ENCODE measurements around the gene ZNF865. TPM values are rescaled to one million over a fixed set of nuclear protein-coding genes. Genes with fewer than 3 reads are reported as not detected.

The ZNF865 gene
- total and polyA plus RNA-seq, 2 donors (not counting 1 experiment from before 2014, with no cell fraction given): 1.2 TPM

DNA sequence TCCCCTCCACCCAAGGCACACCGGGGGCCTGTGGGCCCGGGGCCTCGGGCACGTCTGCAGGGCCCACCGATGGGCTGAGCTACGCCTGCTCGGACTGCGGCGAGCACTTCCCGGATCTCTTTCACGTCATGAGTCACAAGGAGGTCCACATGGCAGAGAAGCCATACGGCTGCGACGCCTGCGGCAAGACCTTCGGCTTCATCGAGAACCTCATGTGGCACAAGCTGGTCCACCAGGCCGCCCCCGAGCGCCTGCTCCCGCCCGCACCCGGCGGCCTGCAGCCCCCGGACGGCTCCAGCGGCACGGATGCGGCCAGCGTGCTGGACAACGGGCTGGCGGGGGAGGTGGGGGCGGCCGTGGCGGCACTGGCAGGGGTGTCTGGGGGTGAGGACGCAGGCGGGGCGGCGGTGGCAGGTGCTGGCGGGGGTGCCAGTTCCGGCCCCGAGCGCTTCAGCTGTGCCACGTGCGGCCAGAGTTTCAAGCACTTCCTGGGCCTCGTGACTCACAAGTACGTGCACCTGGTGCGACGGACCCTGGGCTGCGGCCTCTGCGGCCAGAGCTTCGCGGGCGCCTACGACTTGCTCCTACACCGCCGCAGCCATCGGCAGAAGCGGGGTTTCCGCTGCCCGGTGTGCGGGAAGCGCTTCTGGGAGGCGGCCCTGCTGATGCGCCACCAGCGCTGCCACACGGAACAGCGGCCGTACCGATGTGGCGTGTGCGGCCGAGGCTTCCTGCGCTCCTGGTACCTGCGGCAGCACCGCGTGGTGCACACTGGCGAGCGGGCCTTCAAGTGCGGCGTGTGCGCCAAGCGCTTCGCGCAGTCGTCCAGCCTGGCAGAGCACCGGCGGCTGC, 10.3 kb downstream of the ZNF865 start:
- Histone ChIP-seq H3K4me2 (ENCODE audit: extremely low read depth, insufficient read depth, low read length) (no peak overlapping the region), H2AFZ (ENCODE audit: low read length) (no peak overlapping the region), H3K27me3 (ENCODE audit: control insufficient read depth, insufficient read depth, low read length) (no peaks in the 10 kb centered on the region), H3K27ac (ENCODE audit: insufficient read depth, low read length) (no peak overlapping the region), H3K9ac (ENCODE audit: insufficient read depth, low read length) (no peak overlapping the region), H4K20me1 (ENCODE audit: control insufficient read depth, extremely low read depth, insufficient read depth, low read length) (no peaks in the 10 kb centered on the region), H3K9me3 (ENCODE audit: control insufficient read depth, insufficient read depth, low read depth, low read length) (no peaks in the 10 kb centered on the region), H3K79me2 (ENCODE audit: control insufficient read depth, insufficient read depth, low read length) (peaks cover 3% of the 10 kb centered on the region), H3K36me3 (ENCODE audit: control insufficient read depth, insufficient read depth, low read length) (peaks cover 25% of the 10 kb centered on the region), H3K4me1 (ENCODE audit: control insufficient read depth, extremely low read depth, insufficient read depth, low read length) (peaks cover 3% of the 10 kb centered on the region), H3K4me3 (replicated peaks in 1 of 4; ENCODE audit: control extremely low read depth in 1 of 4, insufficient read depth in 1 of 4, low read depth in 3 of 4, low read length in 4 of 4) (no peak overlapping the region)
- no peak for DNase-seq (ENCODE audit: low read depth in 2 of 2)
- TF ChIP-seq EZH2 (IDR thresholded peaks at IDR 0.05; ENCODE audit: low read length, missing control alignments): no peak
- TF ChIP-seq, protein P1, sequence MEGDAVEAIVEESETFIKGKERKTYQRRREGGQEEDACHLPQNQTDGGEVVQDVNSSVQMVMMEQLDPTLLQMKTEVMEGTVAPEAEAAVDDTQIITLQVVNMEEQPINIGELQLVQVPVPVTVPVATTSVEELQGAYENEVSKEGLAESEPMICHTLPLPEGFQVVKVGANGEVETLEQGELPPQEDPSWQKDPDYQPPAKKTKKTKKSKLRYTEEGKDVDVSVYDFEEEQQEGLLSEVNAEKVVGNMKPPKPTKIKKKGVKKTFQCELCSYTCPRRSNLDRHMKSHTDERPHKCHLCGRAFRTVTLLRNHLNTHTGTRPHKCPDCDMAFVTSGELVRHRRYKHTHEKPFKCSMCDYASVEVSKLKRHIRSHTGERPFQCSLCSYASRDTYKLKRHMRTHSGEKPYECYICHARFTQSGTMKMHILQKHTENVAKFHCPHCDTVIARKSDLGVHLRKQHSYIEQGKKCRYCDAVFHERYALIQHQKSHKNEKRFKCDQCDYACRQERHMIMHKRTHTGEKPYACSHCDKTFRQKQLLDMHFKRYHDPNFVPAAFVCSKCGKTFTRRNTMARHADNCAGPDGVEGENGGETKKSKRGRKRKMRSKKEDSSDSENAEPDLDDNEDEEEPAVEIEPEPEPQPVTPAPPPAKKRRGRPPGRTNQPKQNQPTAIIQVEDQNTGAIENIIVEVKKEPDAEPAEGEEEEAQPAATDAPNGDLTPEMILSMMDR (conservative IDR thresholded peaks at IDR 0.05 in 1 of 2, IDR thresholded peaks at IDR 0.05 in 1 of 2; ENCODE audit: low read depth in 1 of 2, low read length in 2 of 2): no peak

DNA sequence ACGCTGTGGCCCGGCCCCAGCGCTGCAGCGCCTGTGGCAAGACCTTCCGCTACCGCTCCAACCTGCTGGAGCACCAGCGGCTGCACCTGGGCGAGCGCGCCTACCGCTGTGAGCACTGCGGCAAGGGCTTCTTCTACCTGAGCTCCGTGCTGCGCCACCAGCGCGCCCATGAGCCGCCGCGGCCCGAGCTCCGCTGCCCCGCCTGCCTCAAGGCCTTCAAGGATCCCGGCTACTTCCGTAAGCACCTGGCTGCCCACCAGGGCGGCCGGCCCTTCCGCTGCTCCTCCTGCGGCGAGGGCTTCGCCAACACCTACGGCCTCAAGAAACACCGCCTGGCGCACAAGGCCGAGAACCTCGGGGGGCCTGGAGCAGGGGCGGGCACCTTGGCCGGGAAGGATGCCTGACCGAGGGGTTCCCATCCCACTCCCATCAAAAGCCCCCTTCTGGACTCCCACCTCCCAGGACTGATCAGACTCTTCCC, 11.0 kb downstream of the ZNF865 start:
- H3K27ac ChIP-seq (ENCODE audit: insufficient read depth, low read length): no peak overlapping the region
- H3K4me1 ChIP-seq (ENCODE audit: control insufficient read depth, extremely low read depth, insufficient read depth, low read length): peaks cover 3% of the 10 kb centered on the region
- no peak overlapping the region for H3K9ac ChIP-seq (ENCODE audit: insufficient read depth, low read length)
- H2AFZ ChIP-seq (ENCODE audit: low read length): no peak overlapping the region
- no peaks in the 10 kb centered on the region for H3K9me3 ChIP-seq (ENCODE audit: control insufficient read depth, insufficient read depth, low read depth, low read length)
- TF ChIP-seq, protein P1 (conservative IDR thresholded peaks at IDR 0.05 in 1 of 2, IDR thresholded peaks at IDR 0.05 in 1 of 2; ENCODE audit: low read depth in 1 of 2, low read length in 2 of 2): no peak
- TF ChIP-seq EZH2 (IDR thresholded peaks at IDR 0.05; ENCODE audit: low read length, missing control alignments): no peak
- peaks cover 28% of the 10 kb centered on the region for H3K36me3 ChIP-seq (ENCODE audit: control insufficient read depth, insufficient read depth, low read length)
- no peaks in the 10 kb centered on the region for H4K20me1 ChIP-seq (ENCODE audit: control insufficient read depth, extremely low read depth, insufficient read depth, low read length)
- no peaks in the 10 kb centered on the region for H3K27me3 ChIP-seq (ENCODE audit: control insufficient read depth, insufficient read depth, low read length)
- no peak overlapping the region for H3K4me3 ChIP-seq (replicated peaks in 1 of 4; ENCODE audit: control extremely low read depth in 1 of 4, insufficient read depth in 1 of 4, low read depth in 3 of 4, low read length in 4 of 4)
- DNase-seq (ENCODE audit: low read depth in 2 of 2): no peak
- no peak overlapping the region for H3K4me2 ChIP-seq (ENCODE audit: extremely low read depth, insufficient read depth, low read length)
- peaks cover 3% of the 10 kb centered on the region for H3K79me2 ChIP-seq (ENCODE audit: control insufficient read depth, insufficient read depth, low read length)

DNA sequence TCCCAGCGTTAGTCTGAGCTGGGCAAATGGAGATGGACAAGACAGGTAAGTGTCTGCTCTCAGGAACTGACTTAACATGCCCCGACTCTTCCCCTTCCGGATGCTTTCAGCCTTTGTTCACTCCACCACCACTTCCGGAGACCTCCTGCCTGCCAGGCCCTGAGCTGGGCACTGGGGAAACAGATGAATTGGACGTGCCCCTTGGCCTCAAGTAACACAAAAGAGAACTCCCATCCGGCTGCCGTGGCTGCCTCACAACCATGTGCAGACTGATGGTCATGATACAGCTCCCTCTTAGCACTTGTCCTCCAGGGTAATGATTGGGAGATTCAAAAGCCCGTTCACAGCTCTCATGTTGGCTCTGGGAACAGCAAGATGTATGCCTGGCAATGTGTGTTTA, 12.0 kb downstream of the ZNF865 start:
- no peak overlapping the region for H3K4me3 ChIP-seq (replicated peaks in 1 of 4; ENCODE audit: control extremely low read depth in 1 of 4, insufficient read depth in 1 of 4, low read depth in 3 of 4, low read length in 4 of 4)
- H3K79me2 ChIP-seq (ENCODE audit: control insufficient read depth, insufficient read depth, low read length): peaks cover 2% of the 10 kb centered on the region
- no peaks in the 10 kb centered on the region for H3K27me3 ChIP-seq (ENCODE audit: control insufficient read depth, insufficient read depth, low read length)
- no peak overlapping the region for H3K9ac ChIP-seq (ENCODE audit: insufficient read depth, low read length)
- no peak overlapping the region for H3K4me2 ChIP-seq (ENCODE audit: extremely low read depth, insufficient read depth, low read length)
- H3K36me3 ChIP-seq (ENCODE audit: control insufficient read depth, insufficient read depth, low read length): peaks cover 31% of the 10 kb centered on the region
- DNase-seq (ENCODE audit: low read depth in 2 of 2): no peak
- TF ChIP-seq, protein P1 (conservative IDR thresholded peaks at IDR 0.05 in 1 of 2, IDR thresholded peaks at IDR 0.05 in 1 of 2; ENCODE audit: low read depth in 1 of 2, low read length in 2 of 2): no peak
- no peak for TF ChIP-seq EZH2 (IDR thresholded peaks at IDR 0.05; ENCODE audit: low read length, missing control alignments)
- H3K4me1 ChIP-seq (ENCODE audit: control insufficient read depth, extremely low read depth, insufficient read depth, low read length): peaks cover 3% of the 10 kb centered on the region
- no peak overlapping the region for H3K27ac ChIP-seq (ENCODE audit: insufficient read depth, low read length)
- H2AFZ ChIP-seq (ENCODE audit: low read length): no peak overlapping the region
- no peaks in the 10 kb centered on the region for H4K20me1 ChIP-seq (ENCODE audit: control insufficient read depth, extremely low read depth, insufficient read depth, low read length)
- no peaks in the 10 kb centered on the region for H3K9me3 ChIP-seq (ENCODE audit: control insufficient read depth, insufficient read depth, low read depth, low read length)

All from fibroblast of lung (primary cell).